ENCODE measurements around the gene CBFB.

Gene CBFB

DNA sequence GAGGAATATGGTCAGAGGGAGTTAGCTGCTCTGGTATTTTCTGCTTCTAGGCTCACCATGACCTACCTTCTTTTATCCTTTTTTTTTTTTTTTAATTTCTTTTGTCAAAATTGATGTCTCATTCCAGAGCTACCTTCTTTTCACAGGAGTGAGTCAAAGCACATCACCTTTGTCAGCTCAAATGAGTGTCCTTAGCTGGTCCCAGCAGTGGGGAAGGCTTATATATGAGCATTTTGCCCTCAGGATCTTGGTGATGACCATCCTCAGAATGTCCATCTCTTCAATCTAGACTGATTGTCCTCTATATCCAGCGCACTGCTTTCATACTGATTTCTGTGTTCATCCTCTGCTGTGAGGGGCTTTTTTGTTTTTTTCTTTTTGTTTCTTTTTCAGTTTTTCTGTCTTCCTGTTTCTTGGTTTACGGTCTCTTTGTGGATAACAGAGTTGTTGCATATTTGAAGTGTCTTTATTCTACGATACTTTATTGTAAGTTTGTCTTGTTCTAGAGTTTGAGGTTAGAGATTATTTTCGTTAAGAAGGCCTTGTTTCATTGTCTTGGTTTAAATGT lies 24.9 kb downstream of the CBFB start:
- Histone ChIP-seq H3K27me3 (ENCODE audit: insufficient read depth, poor library complexity, severe bottlenecking) (no peaks in the 10 kb centered on the region), H3K27ac (replicated peaks) (no peak overlapping the region), H3K4me3 (replicated peaks; ENCODE audit: insufficient read depth, low read length) (no peak overlapping the region)
- no peak for DNase-seq (ENCODE audit: low read depth in 1 of 2, low spot score in 1 of 2)
- TF ChIP-seq SPI1 (IDR thresholded peaks at IDR 0.05; ENCODE audit: borderline replicate concordance, low read depth) (no peak), GABPA (IDR thresholded peaks at IDR 0.05; ENCODE audit: low read depth) (no peak), POLR2AphosphoS5 (IDR thresholded peaks at IDR 0.05; ENCODE audit: low read depth) (no peak)
- TF ChIP-seq, protein P1, sequence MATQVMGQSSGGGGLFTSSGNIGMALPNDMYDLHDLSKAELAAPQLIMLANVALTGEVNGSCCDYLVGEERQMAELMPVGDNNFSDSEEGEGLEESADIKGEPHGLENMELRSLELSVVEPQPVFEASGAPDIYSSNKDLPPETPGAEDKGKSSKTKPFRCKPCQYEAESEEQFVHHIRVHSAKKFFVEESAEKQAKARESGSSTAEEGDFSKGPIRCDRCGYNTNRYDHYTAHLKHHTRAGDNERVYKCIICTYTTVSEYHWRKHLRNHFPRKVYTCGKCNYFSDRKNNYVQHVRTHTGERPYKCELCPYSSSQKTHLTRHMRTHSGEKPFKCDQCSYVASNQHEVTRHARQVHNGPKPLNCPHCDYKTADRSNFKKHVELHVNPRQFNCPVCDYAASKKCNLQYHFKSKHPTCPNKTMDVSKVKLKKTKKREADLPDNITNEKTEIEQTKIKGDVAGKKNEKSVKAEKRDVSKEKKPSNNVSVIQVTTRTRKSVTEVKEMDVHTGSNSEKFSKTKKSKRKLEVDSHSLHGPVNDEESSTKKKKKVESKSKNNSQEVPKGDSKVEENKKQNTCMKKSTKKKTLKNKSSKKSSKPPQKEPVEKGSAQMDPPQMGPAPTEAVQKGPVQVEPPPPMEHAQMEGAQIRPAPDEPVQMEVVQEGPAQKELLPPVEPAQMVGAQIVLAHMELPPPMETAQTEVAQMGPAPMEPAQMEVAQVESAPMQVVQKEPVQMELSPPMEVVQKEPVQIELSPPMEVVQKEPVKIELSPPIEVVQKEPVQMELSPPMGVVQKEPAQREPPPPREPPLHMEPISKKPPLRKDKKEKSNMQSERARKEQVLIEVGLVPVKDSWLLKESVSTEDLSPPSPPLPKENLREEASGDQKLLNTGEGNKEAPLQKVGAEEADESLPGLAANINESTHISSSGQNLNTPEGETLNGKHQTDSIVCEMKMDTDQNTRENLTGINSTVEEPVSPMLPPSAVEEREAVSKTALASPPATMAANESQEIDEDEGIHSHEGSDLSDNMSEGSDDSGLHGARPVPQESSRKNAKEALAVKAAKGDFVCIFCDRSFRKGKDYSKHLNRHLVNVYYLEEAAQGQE (IDR thresholded peaks at IDR 0.05; ENCODE audit: insufficient replicate concordance, low read depth): no peak
- TF ChIP-seq, protein P2, sequence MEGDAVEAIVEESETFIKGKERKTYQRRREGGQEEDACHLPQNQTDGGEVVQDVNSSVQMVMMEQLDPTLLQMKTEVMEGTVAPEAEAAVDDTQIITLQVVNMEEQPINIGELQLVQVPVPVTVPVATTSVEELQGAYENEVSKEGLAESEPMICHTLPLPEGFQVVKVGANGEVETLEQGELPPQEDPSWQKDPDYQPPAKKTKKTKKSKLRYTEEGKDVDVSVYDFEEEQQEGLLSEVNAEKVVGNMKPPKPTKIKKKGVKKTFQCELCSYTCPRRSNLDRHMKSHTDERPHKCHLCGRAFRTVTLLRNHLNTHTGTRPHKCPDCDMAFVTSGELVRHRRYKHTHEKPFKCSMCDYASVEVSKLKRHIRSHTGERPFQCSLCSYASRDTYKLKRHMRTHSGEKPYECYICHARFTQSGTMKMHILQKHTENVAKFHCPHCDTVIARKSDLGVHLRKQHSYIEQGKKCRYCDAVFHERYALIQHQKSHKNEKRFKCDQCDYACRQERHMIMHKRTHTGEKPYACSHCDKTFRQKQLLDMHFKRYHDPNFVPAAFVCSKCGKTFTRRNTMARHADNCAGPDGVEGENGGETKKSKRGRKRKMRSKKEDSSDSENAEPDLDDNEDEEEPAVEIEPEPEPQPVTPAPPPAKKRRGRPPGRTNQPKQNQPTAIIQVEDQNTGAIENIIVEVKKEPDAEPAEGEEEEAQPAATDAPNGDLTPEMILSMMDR (IDR thresholded peaks at IDR 0.05; ENCODE audit: insufficient read depth, low read length): no peak

DNA sequence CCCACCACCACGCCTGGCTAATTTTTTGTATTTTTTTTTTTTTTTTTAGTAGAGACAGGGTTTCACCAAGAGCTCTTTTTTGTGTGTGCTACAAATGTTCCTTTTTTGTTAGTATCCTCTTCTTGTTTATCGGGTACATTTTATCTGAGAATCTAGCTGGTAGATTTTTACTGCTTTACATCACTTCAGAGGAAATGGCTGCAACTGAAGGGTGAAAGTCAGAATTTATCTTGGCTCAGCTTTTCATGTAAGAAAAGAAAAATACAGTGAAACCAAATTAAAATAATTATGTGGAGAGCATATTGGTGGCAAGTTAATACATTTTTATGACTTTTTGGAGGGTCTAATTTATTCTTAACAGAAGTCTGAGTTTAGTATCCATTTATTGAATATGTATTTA lies 26.0 kb downstream of the CBFB start:
- H3K27me3 ChIP-seq (ENCODE audit: insufficient read depth, poor library complexity, severe bottlenecking): no peaks in the 10 kb centered on the region
- no peak overlapping the region for H3K4me3 ChIP-seq (replicated peaks; ENCODE audit: insufficient read depth, low read length)
- no peak for DNase-seq (ENCODE audit: low read depth in 1 of 2, low spot score in 1 of 2)
- TF ChIP-seq, protein P1 (IDR thresholded peaks at IDR 0.05; ENCODE audit: insufficient replicate concordance, low read depth): no peak
- H3K27ac ChIP-seq (replicated peaks): no peak overlapping the region

DNA sequence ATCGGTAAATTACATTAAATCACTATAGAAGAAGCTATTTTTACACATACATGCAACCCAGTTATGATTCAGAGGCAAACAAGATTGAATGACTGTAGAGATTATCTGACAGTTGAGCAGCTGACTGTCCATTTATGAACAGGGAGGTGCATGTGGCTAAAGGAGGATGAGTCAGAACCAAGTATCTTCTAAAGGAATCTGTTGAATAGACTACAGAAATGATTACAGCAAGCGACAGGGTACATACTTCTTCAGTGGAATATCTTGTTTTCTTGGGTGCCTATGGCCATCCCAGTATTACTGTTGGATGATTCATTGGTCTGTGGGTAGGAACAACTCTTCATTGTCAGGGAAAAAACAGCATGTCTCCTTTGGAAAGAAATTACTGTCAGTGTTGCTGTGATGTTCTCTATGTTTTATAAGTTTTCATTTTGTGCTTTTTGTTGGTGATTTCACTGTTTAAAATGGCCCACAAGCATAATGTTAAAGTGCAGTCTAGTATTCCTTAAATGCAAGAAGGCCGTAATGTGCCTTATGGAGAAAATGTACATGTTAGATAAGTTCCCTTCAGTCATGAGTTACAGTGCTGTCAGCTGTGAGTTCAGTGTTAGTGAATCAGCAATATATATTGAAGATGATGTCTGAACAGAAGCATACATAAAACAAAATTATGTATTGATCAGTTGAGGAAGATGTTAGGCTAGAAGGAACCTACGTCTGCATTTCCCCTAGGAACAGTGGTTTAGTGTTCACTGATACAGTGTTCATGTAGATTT lies 27.0 kb downstream of the CBFB start:
- H3K27me3 ChIP-seq (ENCODE audit: insufficient read depth, poor library complexity, severe bottlenecking): no peaks in the 10 kb centered on the region
- H3K4me3 ChIP-seq (replicated peaks; ENCODE audit: insufficient read depth, low read length): no peak overlapping the region
- no peak for DNase-seq (ENCODE audit: low read depth in 1 of 2, low spot score in 1 of 2)
- TF ChIP-seq SPI1 (IDR thresholded peaks at IDR 0.05; ENCODE audit: borderline replicate concordance, low read depth) (no peak), POLR2AphosphoS5 (IDR thresholded peaks at IDR 0.05; ENCODE audit: low read depth) (no peak), GABPA (IDR thresholded peaks at IDR 0.05; ENCODE audit: low read depth) (no peak)
- TF ChIP-seq, protein P1 (IDR thresholded peaks at IDR 0.05; ENCODE audit: insufficient replicate concordance, low read depth): no peak
- TF ChIP-seq, protein P2 (IDR thresholded peaks at IDR 0.05; ENCODE audit: insufficient read depth, low read length): no peak
- H3K27ac ChIP-seq (replicated peaks): no peak overlapping the region

Data from HL-60 (cell line).